Activated naive CD4-positive, alpha-beta T cell treated with anti-CD3 and anti-CD28 coated beads, Interleukin-2, amount 50 U/mL, for 72 hours (primary cell): ENCODE results near the gene STRADA. TPM values are rescaled to one million over a fixed set of nuclear protein-coding genes. Genes with fewer than 3 reads are reported as not detected.

ENCODE experiments used
- ATAC-seq, 2 donors: fragments of 150-1000 bp; cut with Tn5 transposase; 2 replicates each; pipeline ENCODE4 v1.10.0; 2021; ENCODE audit warnings: mild to moderate bottlenecking in 2 of 2, moderate library complexity in 2 of 2
- DNase-seq, 2 donors: peaks; one replicate each; pipeline ENCODE4 v3.0.0; 2021 to 2022; ENCODE audit warnings: low spot score in 2 of 2
- H3K27ac Mint-ChIP-seq, 2 donors: one replicate each; pipeline ENCODE4 v1.8.0; 2022; ENCODE audit warnings: mild to moderate bottlenecking in 2 of 2, mixed read lengths in 2 of 2
- H3K36me3 Mint-ChIP-seq, 2 donors: one replicate each; pipeline ENCODE4 v1.8.0; 2022; ENCODE audit warnings: mixed read lengths in 2 of 2
- H3K9me3 Mint-ChIP-seq, 2 donors: one replicate each; pipeline ENCODE4 v1.8.0; 2022; ENCODE audit warnings: mixed read lengths in 2 of 2
- total RNA-seq, 2 donors: library from RNA; stranded (reverse); gene quantifications; one replicate each; pipeline ENCODE4 v1.2.3, GENCODE V29; 2022

STRADA gene
- total RNA-seq, 2 donors from 2014 or later, result 68.3 to 112 TPM

DNA sequence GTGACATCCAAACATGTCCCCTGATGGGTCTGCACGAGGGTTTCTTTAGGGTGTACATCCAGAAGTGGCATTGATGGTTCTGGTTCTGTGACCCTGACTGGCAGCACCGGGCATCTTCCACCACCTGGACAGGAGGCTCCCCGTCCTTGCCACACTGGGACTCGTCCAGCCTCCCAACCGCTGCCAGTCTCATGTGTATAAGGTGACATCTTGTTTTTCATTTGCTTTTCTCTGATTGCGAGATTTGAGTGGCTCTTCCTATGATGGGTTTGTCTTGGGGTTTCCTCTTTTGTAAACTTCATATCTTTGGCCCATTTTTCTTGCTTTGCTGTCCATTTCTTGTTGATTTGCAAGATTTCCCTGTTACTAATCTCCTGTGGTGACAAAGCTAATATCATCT, 32.5 kb downstream of the STRADA start:
- peak overlapping the region; percentile 37 to 69 for H3K27ac Mint-ChIP-seq
- H3K9me3 Mint-ChIP-seq, result no peaks in the 10 kb centered on the region
- no peak for ATAC-seq
- no peak for DNase-seq
- peaks cover 12 to 13% of the 10 kb centered on the region in 2 donors for H3K36me3 Mint-ChIP-seq

GRCh38 chr17:63707151-63707550, 34.4 kb downstream of the STRADA start:
- DNase-seq (no peak), ATAC-seq (no peak)
- peaks cover 21 to 23% of the 10 kb centered on the region in 2 donors for H3K36me3 Mint-ChIP-seq
- peak overlapping the region in 1 of 2 donors; percentile 69 for H3K27ac Mint-ChIP-seq
- no peaks in the 10 kb centered on the region for H3K9me3 Mint-ChIP-seq

- Mint-ChIP-seq H3K27ac (peak overlapping the region in 1 of 2 donors; percentile 69), H3K9me3 (no peaks in the 10 kb centered on the region), H3K36me3 (peaks cover 22 to 27% of the 10 kb centered on the region in 2 donors)
- DNase-seq (no peak), ATAC-seq (no peak)
Observed at GRCh38 chr17:63706336-63707082, 35.1 kb downstream of the STRADA start.

DNA sequence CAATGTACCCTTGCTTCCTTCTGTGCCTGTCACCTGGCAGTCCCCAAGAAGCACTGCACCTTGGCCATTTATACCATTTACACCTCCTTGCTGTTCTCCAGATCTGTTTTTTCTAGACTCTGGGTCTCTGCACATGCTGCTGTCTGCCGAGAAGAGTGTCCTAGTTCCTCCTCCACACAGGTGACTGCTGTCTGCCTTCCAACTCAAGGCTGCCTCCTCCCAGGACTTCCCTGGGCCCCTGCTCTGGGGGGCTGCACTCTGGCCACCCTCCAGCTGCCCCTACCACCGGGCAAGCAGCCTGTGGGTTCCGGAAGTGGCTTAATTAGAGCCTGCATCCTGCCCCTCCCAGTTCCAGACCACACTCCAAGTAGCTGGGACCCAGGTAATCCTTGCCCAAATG, 35.9 kb downstream of the STRADA start:
- no peak for DNase-seq

GRCh38 chr17:63704836-63705235, 36.8 kb downstream of the STRADA start:
- peaks cover 28 to 31% of the 10 kb centered on the region in 2 donors for H3K36me3 Mint-ChIP-seq
- ATAC-seq, result no peak

More for the DNA sequence above, 35.9 kb downstream of the STRADA start:
- Mint-ChIP-seq H3K36me3 (peaks cover 28 to 31% of the 10 kb centered on the region in 2 donors), H3K27ac (peak overlapping the region; percentile 6 to 69), H3K9me3 (no peaks in the 10 kb centered on the region)
- ATAC-seq, result no peak

DNA sequence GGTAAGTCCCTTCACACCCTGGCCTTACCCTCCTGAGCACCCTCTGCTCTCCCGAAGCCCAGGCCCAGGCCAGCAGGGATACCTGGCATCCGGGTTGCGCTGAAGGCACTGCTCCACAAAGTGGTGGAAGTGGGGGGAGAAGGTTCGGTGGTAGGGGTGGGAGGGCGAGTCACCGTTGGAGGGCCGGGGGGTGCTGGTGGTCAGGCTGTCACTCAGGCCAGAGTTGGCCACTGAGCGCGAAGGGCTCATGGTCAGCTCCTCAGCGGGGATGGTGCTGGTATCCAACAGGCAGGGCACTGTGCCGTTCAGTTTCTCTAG, 37.4 kb downstream of the STRADA start:
- DNase-seq (no peak), ATAC-seq (no peak)
- H3K9me3 Mint-ChIP-seq, result no peaks in the 10 kb centered on the region
- peak overlapping the region; percentile 36 to 94 for H3K27ac Mint-ChIP-seq
- peaks cover 22 to 28% of the 10 kb centered on the region in 2 donors for H3K36me3 Mint-ChIP-seq

More at GRCh38 chr17:63704836-63705235, 36.8 kb downstream of the STRADA start:
- H3K27ac Mint-ChIP-seq, result peak overlapping the region in 1 of 2 donors; percentile 69
- H3K9me3 Mint-ChIP-seq, result no peaks in the 10 kb centered on the region
- DNase-seq, result no peak

DNA sequence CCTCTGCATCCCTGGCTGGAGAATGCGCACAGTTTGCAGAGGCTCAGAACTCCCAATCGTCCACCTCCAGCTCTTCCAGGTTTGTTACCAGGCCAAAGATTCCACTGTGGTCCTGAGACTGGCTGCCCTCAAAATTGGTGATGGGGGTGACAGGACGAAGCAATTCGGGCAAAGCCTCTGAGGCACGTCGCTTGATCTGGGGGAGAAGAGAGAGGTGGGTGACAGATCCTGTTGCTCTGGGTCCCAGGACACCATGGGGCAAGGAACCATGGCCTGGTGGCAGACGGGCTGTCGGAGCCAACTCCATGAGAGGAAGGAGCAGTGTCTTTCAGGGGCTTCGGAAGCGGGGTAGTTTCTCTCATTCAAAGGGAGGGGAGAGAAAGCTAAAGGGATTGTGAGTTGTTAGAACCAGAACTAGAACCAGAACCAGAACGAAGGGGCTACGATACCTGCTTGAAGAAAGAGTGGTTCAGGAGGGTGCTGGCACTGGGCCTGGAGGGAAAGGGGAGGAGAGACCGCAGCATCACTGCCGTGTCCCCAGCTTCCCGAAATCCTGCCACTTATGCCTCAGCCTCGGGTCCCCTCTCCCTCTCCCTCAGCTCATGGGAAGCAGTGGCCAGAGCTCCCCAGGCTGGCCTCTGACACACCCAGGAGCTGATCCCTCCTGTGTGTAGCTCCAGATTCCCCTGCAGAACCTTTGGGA, 37.9 kb downstream of the STRADA start:
- no peak for ATAC-seq
- H3K36me3 Mint-ChIP-seq, result peaks cover 17 to 23% of the 10 kb centered on the region in 2 donors
- H3K27ac Mint-ChIP-seq, result peak overlapping the region; percentile 94 to 97
- DNase-seq, result no peak
- H3K9me3 Mint-ChIP-seq, result no peaks in the 10 kb centered on the region

GRCh38 chr17:63703029-63703428, 38.6 kb downstream of the STRADA start:
- no peak for ATAC-seq
- Mint-ChIP-seq H3K9me3 (no peaks in the 10 kb centered on the region), H3K36me3 (peaks cover 15 to 25% of the 10 kb centered on the region in 2 donors), H3K27ac (peak overlapping the region; percentile 94 to 97)
- no peak for DNase-seq

DNA sequence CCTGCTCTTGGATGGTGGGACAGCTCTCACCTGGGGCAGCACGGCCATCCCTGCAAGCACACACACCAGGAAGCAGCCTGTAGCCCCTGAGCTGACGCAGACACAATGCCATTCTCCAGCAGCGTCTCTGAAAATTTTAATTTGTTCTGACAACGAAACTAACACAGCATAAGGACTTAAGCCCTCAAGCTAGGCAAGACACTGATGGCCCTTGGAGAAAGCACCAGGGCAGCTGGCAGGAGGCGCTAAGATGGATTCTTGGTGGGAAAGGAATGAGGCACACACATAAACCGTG, 38.9 kb downstream of the STRADA start:
- DNase-seq, result peak in 1 of 2 donors; percentile 55

GRCh38 chr17:63701868-63702720, 39.5 kb downstream of the STRADA start:
- DNase-seq (peak; percentile 62 to 81), ATAC-seq (peak; percentile 20 to 52)
- H3K36me3 Mint-ChIP-seq, result peaks cover 25 to 34% of the 10 kb centered on the region in 2 donors
- H3K27ac Mint-ChIP-seq, result peak overlapping the region; percentile 94 to 97
- H3K9me3 Mint-ChIP-seq, result no peaks in the 10 kb centered on the region

More for the DNA sequence above, 38.9 kb downstream of the STRADA start:
- Mint-ChIP-seq H3K9me3 (no peaks in the 10 kb centered on the region), H3K27ac (peak overlapping the region; percentile 94 to 97), H3K36me3 (peaks cover 19 to 28% of the 10 kb centered on the region in 2 donors)
- no peak for ATAC-seq

- DNase-seq (no peak), ATAC-seq (no peak)
- Mint-ChIP-seq H3K36me3 (peaks cover 31 to 40% of the 10 kb centered on the region in 2 donors), H3K9me3 (no peaks in the 10 kb centered on the region), H3K27ac (peak overlapping the region; percentile 94 to 97)
Observed at GRCh38 chr17:63701456-63701820, 40.2 kb downstream of the STRADA start.

DNA sequence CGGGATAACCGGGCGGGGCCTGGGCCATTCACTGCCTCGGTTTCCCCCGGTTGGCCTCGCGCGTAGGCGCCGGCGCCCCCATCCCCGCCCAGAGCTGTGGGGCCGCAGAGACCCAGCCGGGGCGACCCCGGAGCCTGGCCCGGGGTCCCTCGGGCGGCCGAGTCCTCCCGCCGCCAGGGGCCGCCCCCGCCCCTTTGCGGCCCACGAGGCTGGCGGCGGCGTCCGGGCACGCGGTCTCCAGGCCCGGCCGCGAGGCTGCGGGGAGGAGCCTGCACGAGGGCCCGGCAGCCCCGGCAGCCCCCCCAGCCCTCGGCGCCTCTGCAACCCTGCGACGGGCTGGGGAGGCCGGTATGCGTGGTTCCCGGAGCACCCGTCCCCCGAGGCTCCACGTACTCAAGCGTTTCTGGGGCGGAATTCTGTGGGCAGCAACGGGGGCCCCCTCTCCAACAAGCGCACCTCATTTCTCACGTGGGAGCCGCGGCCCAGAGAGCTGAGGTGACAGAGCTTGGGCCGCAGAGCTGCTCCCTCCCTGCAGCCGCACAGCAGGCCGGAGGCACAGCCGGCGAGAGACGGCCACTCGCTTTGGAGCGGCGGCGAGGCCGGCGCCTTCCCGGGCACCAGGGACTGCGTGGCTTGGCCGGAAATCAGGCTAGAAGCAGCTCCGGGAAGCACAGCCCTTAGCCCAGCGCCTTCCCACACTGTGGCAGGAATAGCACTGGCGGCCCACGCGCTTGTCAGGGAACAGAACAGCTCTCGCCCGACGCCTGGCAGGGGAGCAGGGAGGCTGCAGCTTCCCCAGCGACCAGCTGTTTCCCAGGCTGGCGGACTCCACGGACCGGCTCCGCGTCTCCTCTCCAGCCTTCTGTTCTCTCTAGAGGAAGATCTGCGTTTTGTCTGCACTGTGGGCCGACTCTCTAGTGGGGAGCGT, 40.8 kb downstream of the STRADA start:
- Mint-ChIP-seq H3K9me3 (no peaks in the 10 kb centered on the region), H3K36me3 (peaks cover 31 to 44% of the 10 kb centered on the region in 2 donors), H3K27ac (peak overlapping the region; percentile 94 to 97)
- DNase-seq (peak; percentile 51 to 77), ATAC-seq (peak; percentile 2 to 3)

DNA sequence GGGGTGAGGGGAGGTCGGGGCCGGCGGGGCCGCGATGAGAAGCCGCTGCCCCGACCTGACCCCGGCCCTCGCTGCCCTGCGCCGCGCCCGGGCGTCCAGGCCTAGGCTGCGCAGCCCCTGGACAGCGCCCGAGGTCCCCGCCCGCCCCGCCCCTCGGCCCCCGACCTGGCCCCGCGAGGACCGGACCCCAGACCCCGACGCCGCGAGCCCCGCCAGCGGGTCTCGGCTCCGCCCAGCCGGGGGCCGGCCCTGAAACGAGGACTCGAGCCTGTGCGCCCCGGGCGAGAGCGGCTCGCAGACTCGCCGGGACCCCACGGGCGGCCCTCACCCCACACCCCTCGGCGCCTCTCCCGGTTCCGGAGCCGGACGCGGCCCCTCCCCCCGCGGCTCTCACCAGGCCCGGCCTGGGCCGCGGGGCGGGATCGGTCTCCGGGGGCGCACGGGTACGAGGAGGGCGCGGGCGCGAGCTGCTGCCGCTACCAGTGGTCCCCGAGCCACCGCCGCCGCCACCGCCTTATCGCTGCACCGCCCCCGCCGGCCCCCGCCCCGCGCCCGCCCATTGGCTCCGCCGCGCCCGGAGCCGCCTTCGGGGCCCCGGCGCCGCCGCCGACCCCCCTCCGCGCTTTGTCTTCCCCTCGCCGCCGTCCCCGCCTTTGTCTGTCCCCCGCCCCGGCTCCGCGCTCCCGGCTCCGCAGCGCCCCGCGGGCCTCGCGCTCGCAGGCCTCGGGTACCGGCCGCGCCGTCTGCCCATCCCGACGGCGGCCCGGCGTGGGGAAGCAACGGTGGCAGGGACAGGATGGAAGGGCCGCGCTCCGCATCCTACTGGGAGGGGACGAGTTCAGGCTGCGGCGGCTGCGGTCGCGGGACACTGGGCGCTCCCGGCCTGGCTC, 41.7 kb downstream of the STRADA start, which contains the start of gene LIMD2:
TSS of gene LIMD2 (minus strand) at position 488 of the 890 bp plus-strand sequence. CDS start 827 bp downstream, outside the sequence.
- DNase-seq, result peak; percentile 71 to 74
- Mint-ChIP-seq H3K9me3 (no peaks in the 10 kb centered on the region), H3K27ac (peak within 1 kb of the TSS; percentile 84 to 94), H3K36me3 (peaks cover 31 to 44% of the 10 kb centered on the region in 2 donors)
- ATAC-seq, result peak; percentile 6 to 36

- H3K9me3 Mint-ChIP-seq, result no peaks in the 10 kb centered on the region
- ATAC-seq (peak; percentile 16 to 20), DNase-seq (peak; percentile 70 to 87)
- peak overlapping the region; percentile 84 to 92 for H3K27ac Mint-ChIP-seq
- peaks cover 31 to 44% of the 10 kb centered on the region in 2 donors for H3K36me3 Mint-ChIP-seq
Observed at GRCh38 chr17:63698886-63699637, 42.5 kb downstream of the STRADA start.
